ENCODE results near the gene AHCYL2.

DNA sequence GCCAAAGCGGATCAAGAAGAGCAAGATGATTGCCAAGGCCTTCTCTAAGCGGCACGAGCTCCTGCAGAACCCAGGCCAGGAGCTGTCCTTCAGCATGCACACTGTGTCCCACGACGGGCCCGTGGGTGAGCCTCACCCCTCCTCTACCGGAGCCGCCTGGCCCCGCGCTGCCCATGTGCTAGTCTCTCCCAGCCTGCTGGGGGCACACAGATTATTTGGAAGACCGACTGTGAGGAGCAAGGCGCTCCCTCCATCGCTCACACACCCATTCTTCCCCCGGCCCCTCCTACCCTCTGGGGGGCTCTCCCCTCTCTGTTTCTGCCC lies 13.9 kb upstream of the AHCYL2 start:
- no peak for TF ChIP-seq GATA2 (IDR thresholded peaks at IDR 0.05; ENCODE audit: low read depth, low read length)
- no peak for TF ChIP-seq GATA3 (IDR thresholded peaks at IDR 0.05; ENCODE audit: low read depth, low read length)
